Small intestine (tissue), 7 donors: Measurements from ENCODE around the gene RCSD1. TPM values are rescaled to one million over a fixed set of nuclear protein-coding genes. Genes with fewer than 3 reads are reported as not detected.

Experiments used
- DNase-seq, 2 donors: peaks; one replicate each; pipeline versions ENCODE4 v3.0.0 to v3.0.0-alpha.2; 2013
- FAIRE-seq: peaks from 2 replicates; lab custom pipeline; 2012; peaks lifted over from hg19 to GRCh38; lab: Jason Lieb, UNC
- H3K27ac ChIP-seq, 3 donors: one replicate each; pipeline ENCODE4 v1.5.1; 2013; ENCODE audit warnings: low read length in 2 of 3, mild to moderate bottlenecking in 2 of 3, control low read depth in 1 of 3, inconsistent platforms in 1 of 3, low read depth in 1 of 3, moderate library complexity in 1 of 3
- H3K27me3 ChIP-seq, 3 donors: one replicate each; pipeline ENCODE4 v1.6.1; 2013; ENCODE audit warnings: low read length in 3 of 3, inconsistent platforms in 1 of 3; ENCODE audit not compliant: control insufficient read depth in 3 of 3, insufficient read depth in 3 of 3
- H3K36me3 ChIP-seq, 3 donors: one replicate each; pipeline ENCODE4 v1.6.1; 2013; ENCODE audit warnings: low read length in 3 of 3, inconsistent platforms in 1 of 3, low read depth in 1 of 3, mild to moderate bottlenecking in 1 of 3, moderate library complexity in 1 of 3; ENCODE audit not compliant: control insufficient read depth in 3 of 3, insufficient read depth in 2 of 3
- H3K4me1 ChIP-seq, 3 donors: one replicate each; pipeline ENCODE4 v1.6.1; 2013; ENCODE audit warnings: low read length in 2 of 3, inconsistent platforms in 1 of 3, low read depth in 1 of 3, mild to moderate bottlenecking in 1 of 3, moderate library complexity in 1 of 3; ENCODE audit not compliant: control insufficient read depth in 3 of 3, insufficient read depth in 2 of 3
- H3K4me3 ChIP-seq, 3 donors: one replicate each; pipeline ENCODE4 v1.5.1; 2013; ENCODE audit warnings: low read length in 3 of 3, control low read depth in 1 of 3, inconsistent platforms in 1 of 3, low read depth in 1 of 3, mild to moderate bottlenecking in 1 of 3, moderate library complexity in 1 of 3
- H3K9me3 ChIP-seq, 2 donors: one replicate each; pipeline ENCODE4 v1.6.1; 2013; ENCODE audit warnings: low read depth in 1 of 2, low read length in 1 of 2; ENCODE audit not compliant: control insufficient read depth in 2 of 2, insufficient read depth in 1 of 2
- WGBS, 3 donors: extraction: QIAGEN DNeasy Blood & Tissue Kit; methylation state at CpG; one replicate each; pipeline ENCODE4 v1.1.7; 2013; 5-methylcytosine and 5-hydroxymethylcytosine counted together
- polyA plus RNA-seq, 4 donors: library from polyadenylated mRNA; stranded (reverse) in 3 of 4; unstranded in 1 of 4; fragments of 200-250 nt in 3 of 4; fragments of 120-200 nt in 1 of 4; gene quantifications; one replicate each; pipeline versions ENCODE4 v1.2.1 to v1.2.3, GENCODE V29; 2013
- donor health status: healthy with polysubstance abuse.
- donor health status: control.
- donor health status: control.
- donor health status: Bipolar disorder and iron deficiency.
- donor health status: healthy.

RCSD1 gene
- polyA plus RNA-seq, 4 donors, result 2.0 to 14.1 (median 8.0) TPM

DNA sequence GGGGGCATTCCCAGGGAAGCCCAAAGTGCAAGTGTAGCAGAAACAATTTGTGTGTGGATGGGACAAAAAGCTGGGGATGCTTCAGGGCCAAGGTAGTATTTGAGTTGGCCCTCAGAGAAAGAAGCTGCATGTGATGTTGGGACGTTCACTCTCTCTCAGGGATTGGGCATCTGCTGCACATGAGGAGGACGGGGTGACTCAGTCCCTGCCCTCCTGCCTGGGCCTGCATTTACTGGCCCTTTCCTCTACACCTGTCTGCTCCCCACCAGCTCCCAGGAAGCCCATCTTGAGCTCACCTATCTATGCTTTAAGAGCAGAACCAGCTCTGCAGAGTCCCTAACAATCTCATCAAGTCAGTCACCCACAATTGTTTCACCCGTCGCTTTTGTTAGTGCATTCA, 68.3 kb downstream of the RCSD1 start:
- no peak overlapping the region for H3K4me3 ChIP-seq
- DNase-seq (no peak), FAIRE-seq (no peak)
- H3K36me3 ChIP-seq, result peaks cover 0 to 7% (median 0%) of the 10 kb centered on the region in 3 donors
- no peak overlapping the region for H3K27ac ChIP-seq
- no peaks in the 10 kb centered on the region for H3K4me1 ChIP-seq
- 86 to 92% (median 88%) methylated on average over 4 of the region's 4 CpGs for WGBS, 3 donors
- H3K9me3 ChIP-seq, result no peaks in the 10 kb centered on the region
- H3K27me3 ChIP-seq, result peaks cover 0 to 2% (median 0%) of the 10 kb centered on the region in 3 donors

DNA sequence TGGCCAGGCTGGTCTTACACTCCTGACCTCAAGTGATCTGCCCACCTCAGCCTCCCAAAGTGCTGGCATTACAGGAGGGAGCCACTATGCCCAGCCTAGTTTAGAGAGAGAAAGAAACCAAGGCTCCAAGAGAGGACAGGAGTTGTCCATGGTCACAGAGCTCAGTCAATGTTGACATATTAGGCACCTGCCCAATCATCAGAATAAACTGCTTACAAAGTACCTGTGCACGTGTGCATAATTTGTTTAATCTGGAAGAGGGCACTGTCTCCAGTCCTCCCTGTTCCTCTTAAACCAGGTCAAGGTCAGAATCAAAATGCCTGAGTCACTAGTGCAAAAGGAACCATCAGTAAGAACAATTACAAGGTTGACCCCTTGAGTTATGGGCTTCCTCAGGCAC, 71.5 kb downstream of the RCSD1 start:
- peaks cover 0 to 8% (median 0%) of the 10 kb centered on the region in 3 donors for H3K27me3 ChIP-seq
- H3K36me3 ChIP-seq, result peaks cover 0 to 3% (median 0%) of the 10 kb centered on the region in 3 donors
- H3K27ac ChIP-seq, result no peak overlapping the region
- FAIRE-seq (no peak), DNase-seq (no peak)
- H3K4me1 ChIP-seq, result no peaks in the 10 kb centered on the region
- H3K9me3 ChIP-seq, result no peaks in the 10 kb centered on the region
- WGBS, 3 donors, result 29 to 65% (median 50%) methylated on average over 1 of the region's 1 CpG
- no peak overlapping the region for H3K4me3 ChIP-seq

DNA sequence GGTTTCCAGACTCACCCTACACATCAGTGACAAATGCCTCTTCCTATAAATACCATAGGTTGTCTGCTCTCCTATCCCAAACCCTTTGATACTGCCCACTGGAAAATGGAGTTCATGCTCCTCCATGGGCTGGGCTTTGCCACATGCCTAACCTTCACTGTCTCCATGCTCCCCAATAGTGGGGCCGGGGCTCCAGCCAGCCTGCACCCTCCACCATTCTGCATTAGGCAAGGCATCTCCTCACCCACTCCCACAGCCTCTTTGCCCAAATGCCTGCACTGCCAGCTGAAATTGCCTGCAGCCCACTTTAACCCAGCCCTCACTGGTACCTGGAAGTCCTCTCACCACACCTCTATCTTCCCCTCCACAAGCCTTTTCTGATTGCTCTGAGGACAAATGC, 73.5 kb downstream of the RCSD1 start:
- FAIRE-seq, result no peak
- H3K4me3 ChIP-seq, result no peak overlapping the region

DNA sequence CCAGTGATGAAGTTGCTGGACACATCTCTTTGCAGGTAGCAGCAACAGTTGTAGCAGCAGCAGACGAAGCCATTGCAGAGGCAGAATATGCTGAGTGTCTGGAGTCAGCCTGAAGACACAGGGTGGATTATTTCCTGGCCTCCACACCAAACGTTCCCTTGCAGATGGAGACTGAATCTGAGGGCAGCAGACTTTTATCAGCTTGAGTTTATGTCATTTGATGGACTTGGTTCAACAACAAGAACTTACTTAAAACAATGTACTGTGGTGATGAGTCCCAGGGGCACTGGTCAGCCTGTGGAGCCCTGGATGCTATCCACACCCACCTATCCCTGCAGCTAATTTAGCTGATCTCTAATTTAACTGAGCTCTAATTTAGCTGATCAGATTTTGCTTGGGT, 74.7 kb downstream of the RCSD1 start:
- DNase-seq (no peak), FAIRE-seq (no peak)
- Histone ChIP-seq H3K9me3 (no peaks in the 10 kb centered on the region), H3K27ac (no peak overlapping the region), H3K4me3 (no peak overlapping the region), H3K27me3 (peaks cover 0 to 10% (median 0%) of the 10 kb centered on the region in 3 donors), H3K4me1 (no peaks in the 10 kb centered on the region), H3K36me3 (no peaks in the 10 kb centered on the region)
- WGBS, 3 donors, result 55 to 58% (median 57%) methylated on average over 2 of the region's 2 CpGs

More for the DNA sequence above, 73.5 kb downstream of the RCSD1 start:
- WGBS, 3 donors, result 93 to 100% (median 95%) methylated on average over 1 of the region's 1 CpG
- H3K27ac ChIP-seq, result no peak overlapping the region
- H3K4me1 ChIP-seq, result no peaks in the 10 kb centered on the region
- H3K36me3 ChIP-seq, result no peaks in the 10 kb centered on the region
- H3K27me3 ChIP-seq, result peaks cover 0 to 10% (median 0%) of the 10 kb centered on the region in 3 donors
- no peaks in the 10 kb centered on the region for H3K9me3 ChIP-seq
- no peak for DNase-seq

DNA sequence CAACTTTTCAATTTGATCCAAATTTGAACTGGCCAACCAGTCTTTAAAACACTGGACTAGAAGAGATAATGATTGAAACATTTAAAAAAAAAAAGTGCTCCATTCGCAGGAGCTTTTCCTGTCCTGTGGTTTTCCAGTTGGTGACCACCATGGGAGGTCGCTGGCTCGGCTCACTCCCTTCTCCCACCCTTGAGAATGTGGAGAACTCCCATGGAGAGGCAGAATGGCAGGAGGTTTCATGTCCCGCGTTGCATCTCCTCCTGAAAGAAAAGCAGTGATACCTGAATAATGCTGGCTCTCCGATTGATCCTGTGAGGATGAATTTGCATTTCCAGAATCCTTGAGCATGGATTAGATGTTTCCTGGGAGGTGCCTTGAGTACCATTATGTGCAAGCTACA, 75.2 kb downstream of the RCSD1 start:
- WGBS, 3 donors, result 61 to 76% (median 74%) methylated on average over 6 of the region's 6 CpGs
- no peaks in the 10 kb centered on the region for H3K9me3 ChIP-seq
- H3K27ac ChIP-seq, result no peak overlapping the region
- DNase-seq (no peak), FAIRE-seq (no peak)
- H3K4me3 ChIP-seq, result no peak overlapping the region
- H3K36me3 ChIP-seq, result no peaks in the 10 kb centered on the region
- H3K27me3 ChIP-seq, result peaks cover 0 to 10% (median 0%) of the 10 kb centered on the region in 3 donors
- no peaks in the 10 kb centered on the region for H3K4me1 ChIP-seq

DNA sequence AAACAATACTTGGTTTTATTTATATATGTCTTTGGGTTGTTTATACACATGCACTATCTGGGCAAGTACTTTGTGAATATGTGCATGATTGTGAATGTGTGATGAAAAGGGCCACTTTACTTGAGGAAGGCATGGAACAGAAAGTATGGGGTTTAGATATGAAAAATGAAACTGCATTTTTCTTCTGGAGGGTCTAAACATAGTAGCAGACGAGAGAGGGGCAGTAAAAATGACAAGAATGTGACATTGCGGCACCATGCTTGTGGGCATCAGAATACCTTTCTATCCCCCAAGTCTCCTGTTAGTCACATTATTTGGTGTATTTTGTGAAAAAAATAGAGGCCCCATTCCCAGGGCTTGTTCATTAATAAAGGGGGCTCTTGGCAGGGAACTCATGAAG, 76.3 kb downstream of the RCSD1 start:
- no peak for DNase-seq
- Histone ChIP-seq H3K4me3 (no peak overlapping the region), H3K9me3 (no peaks in the 10 kb centered on the region), H3K4me1 (peaks cover 0 to 3% (median 0%) of the 10 kb centered on the region in 3 donors), H3K36me3 (no peaks in the 10 kb centered on the region), H3K27ac (no peak overlapping the region), H3K27me3 (peaks cover 0 to 10% (median 0%) of the 10 kb centered on the region in 3 donors)
- 75 to 91% (median 83%) methylated on average over 2 of the region's 2 CpGs for WGBS, 3 donors
- no peak for FAIRE-seq

DNA sequence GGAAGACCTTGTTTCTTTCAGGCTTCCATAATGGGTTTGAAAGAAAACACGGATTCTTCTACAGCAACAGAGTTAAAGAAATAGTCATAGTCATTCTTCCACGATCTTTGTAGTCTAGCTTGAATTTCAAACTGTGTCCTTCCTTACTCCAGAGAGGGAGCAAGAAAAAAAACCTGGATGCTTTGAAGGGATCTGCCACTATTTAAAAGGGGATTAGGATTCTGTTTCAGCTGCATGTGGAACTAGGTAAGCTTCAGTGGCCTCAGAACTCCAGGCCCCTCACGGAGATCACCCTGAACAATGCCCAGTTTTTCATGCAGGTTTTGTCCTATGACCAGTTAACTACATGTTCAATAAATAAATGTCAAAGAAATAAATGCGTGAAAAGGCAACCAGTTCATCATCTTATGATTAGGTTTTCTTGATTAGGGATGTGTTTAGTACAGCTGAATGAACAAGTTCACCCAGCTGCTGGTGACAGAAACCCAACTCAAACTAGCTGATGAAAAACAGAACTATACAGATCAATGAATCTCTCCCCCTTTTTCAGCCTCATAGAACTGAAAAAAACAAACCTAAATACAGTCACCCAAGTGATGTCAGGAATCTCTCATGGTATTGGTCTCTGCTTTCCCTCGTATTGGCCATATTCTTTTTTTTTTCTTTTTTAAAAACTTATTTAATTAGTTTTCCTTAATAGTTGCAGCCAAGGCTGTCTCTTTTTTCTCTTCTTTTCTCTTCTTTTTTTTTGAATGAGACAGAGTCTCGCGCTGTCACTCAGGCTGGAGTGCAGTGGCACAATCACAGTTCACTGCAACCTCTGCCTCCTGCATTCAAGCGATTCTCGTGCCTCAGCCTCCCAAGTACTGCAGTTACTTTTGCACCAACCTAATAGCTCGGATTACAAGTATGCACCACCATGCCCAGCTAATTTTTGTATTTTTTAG, 77.2 kb downstream of the RCSD1 start:
- H3K36me3 ChIP-seq, result no peaks in the 10 kb centered on the region
- no peak for FAIRE-seq
- peaks cover 0 to 6% (median 0%) of the 10 kb centered on the region in 3 donors for H3K4me1 ChIP-seq
- no peaks in the 10 kb centered on the region for H3K9me3 ChIP-seq
- H3K27me3 ChIP-seq, result peaks cover 0 to 10% (median 0%) of the 10 kb centered on the region in 3 donors
- no peak overlapping the region for H3K4me3 ChIP-seq
- WGBS, 3 donors, result 84 to 88% (median 85%) methylated on average over 10 of the region's 10 CpGs
- no peak overlapping the region for H3K27ac ChIP-seq
- DNase-seq, result no peak

DNA sequence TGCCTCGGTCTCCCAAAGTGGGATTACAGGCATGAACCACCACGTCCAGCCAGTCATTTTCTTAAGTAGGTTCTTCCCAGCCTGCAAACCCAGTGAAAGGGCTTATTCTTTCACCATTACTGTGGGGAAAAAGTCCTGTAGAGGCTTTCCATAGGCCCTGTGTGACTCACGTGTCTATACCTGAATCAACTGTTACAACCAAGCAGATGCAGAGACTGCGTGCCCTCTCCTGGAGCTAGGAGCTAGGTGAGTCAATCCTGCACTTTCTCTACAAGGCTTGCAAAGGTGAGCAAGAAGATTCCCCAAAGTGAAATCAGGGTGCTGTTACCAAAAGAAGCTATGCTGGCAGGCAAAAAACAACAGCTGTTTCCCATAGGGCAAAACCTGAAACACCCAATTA, 77.9 kb downstream of the RCSD1 start:
- DNase-seq, result no peak
- Histone ChIP-seq H3K36me3 (no peaks in the 10 kb centered on the region), H3K4me1 (peaks cover 0 to 6% (median 0%) of the 10 kb centered on the region in 3 donors), H3K27ac (no peak overlapping the region), H3K27me3 (peaks cover 0 to 10% (median 0%) of the 10 kb centered on the region in 3 donors), H3K9me3 (no peaks in the 10 kb centered on the region), H3K4me3 (no peak overlapping the region)
- FAIRE-seq, result no peak
- WGBS, 3 donors, result 91% methylated on average over 4 of the region's 4 CpGs
